Tibial nerve (tissue), 3 donors: ENCODE data around the gene B3GAT1.

Experiments used
- CTCF ChIP-seq, 5 experiments: fragments of 200-600 bp in 3 of 5; fragments of 450-650 bp in 2 of 5; sonication (generic) in 3 of 5; IDR thresholded peaks; one replicate each; pipeline ENCODE4 v1.5.1; 2016 to 2019; ENCODE audit warnings: antibody characterized with exemption in 5 of 5, mild to moderate bottlenecking in 3 of 5, moderate library complexity in 2 of 5
- POLR2A ChIP-seq, 2 donors: fragments of 450-650 bp; IDR thresholded peaks; one replicate each; pipeline ENCODE4 v1.6.1; 2017; ENCODE audit warnings: antibody characterized with exemption in 2 of 2, mild to moderate bottlenecking in 2 of 2, moderate library complexity in 2 of 2

GRCh38 chr11:134331354-134332188, 80.5 kb downstream of the B3GAT1 start, which contains the start of gene GLB1L2:
- no peak for TF ChIP-seq CTCF (IDR thresholded peaks at IDR 0.05)
- no peak for TF ChIP-seq POLR2A (IDR thresholded peaks at IDR 0.05)
